Measurements from ENCODE around the gene NOTCH2NLA.
"Not testable (repeated sequence)": the region's sequence is repeated elsewhere in the genome, so short reads cannot be mapped to it uniquely, and the experiment has no call there.

Gene NOTCH2NLA

DNA sequence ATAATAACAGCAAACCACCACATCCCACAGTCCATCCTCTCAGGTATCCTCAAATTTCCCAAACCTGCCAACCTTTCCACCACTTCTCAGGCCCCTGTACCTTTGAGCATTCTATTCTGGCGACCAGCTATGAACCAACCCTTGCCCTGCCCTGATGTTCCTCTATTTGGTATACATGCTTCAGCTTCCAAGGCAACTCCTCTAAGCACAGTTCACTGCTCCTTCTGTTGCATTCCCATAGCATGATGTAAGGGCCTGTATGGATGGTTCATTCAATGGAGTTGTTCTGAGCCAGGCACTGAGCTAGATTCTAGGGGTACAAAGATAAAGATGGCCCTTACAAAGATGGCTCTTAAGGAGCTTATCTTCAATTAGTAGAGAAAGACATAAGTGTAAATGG lies 22.7 kb upstream of the NOTCH2NLA start:
- no CpG with 5 or more reads among the region's 1 CpG for WGBS (ENCODE audit: insufficient coverage)
- DNase-seq; POLR2A ChIA-PET; H3K4me3 ChIP-seq (ENCODE audit: control insufficient read depth in 1 of 7, extremely low read depth in 1 of 7, insufficient read depth in 4 of 7, low read depth in 2 of 7, low read length in 6 of 7); CTCF ChIA-PET; H3K36me3 ChIP-seq (ENCODE audit: control insufficient read depth in 4 of 4, insufficient read depth in 4 of 4, low read length in 3 of 4); H3K4me1 ChIP-seq (ENCODE audit: control extremely low read depth in 1 of 4, control insufficient read depth in 4 of 4, insufficient read depth in 4 of 4, low read length in 3 of 4); H3K27ac ChIP-seq (ENCODE audit: insufficient read depth in 1 of 2, low read depth in 1 of 2, low read length in 2 of 2, poor library complexity in 1 of 2, severe bottlenecking in 2 of 2); H3K27me3 ChIP-seq (replicated peaks in 2 of 5; ENCODE audit: control insufficient read depth in 4 of 5, insufficient read depth in 5 of 5, low read length in 4 of 5); H3K9me3 ChIP-seq (ENCODE audit: control extremely low read depth in 1 of 5, control insufficient read depth in 4 of 5, insufficient read depth in 2 of 5, low read depth in 1 of 5, low read length in 4 of 5): not testable (repeated sequence)

DNA sequence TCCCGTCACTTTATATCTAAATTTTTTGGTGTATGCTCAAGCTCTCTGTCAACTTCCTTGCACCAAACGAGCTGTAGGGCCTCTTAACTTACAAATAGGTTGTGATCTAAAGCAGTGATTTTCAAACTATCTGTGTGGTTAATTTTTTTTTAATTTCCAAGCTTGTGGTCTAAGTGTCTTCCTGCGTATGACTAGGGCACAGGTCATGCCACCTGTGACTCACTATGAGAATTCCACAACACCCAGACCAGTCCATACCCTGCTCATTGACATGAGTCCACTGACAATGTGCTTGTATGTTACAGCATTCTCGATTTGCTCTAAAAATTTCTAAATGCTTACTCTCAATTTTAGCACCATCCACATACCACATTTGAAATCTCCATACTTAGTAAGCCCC lies 19.8 kb upstream of the NOTCH2NLA start:
- DNase-seq; CTCF ChIA-PET; H3K4me3 ChIP-seq (ENCODE audit: control insufficient read depth in 1 of 7, extremely low read depth in 1 of 7, insufficient read depth in 4 of 7, low read depth in 2 of 7, low read length in 6 of 7); H3K36me3 ChIP-seq (ENCODE audit: control insufficient read depth in 4 of 4, insufficient read depth in 4 of 4, low read length in 3 of 4); POLR2A ChIA-PET; H3K4me1 ChIP-seq (ENCODE audit: control extremely low read depth in 1 of 4, control insufficient read depth in 4 of 4, insufficient read depth in 4 of 4, low read length in 3 of 4); H3K27me3 ChIP-seq (replicated peaks in 2 of 5; ENCODE audit: control insufficient read depth in 4 of 5, insufficient read depth in 5 of 5, low read length in 4 of 5); H3K9me3 ChIP-seq (ENCODE audit: control extremely low read depth in 1 of 5, control insufficient read depth in 4 of 5, insufficient read depth in 2 of 5, low read depth in 1 of 5, low read length in 4 of 5); H3K27ac ChIP-seq (ENCODE audit: insufficient read depth in 1 of 2, low read depth in 1 of 2, low read length in 2 of 2, poor library complexity in 1 of 2, severe bottlenecking in 2 of 2): not testable (repeated sequence)
- WGBS (ENCODE audit: insufficient coverage), result no CpG with 5 or more reads among the region's 4 CpGs

DNA sequence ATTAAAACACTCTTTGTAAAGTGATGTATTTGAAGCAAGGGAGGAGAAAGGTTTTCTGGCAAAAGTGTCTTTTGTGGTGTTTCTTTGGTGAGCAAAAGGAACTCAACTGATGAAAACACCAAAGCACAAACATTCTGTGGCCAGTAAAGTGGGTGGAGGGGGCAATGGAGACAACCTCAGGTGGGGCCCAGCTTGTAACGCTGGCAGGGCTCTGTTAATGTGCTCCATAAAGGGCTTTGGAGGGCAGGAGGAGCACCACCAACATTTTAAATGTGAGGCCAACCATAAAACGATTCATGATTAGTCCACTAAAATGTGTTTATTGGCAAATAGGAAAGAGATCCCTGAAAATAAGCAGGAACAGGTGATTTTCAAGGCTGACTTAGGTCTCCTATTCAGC lies 7.8 kb upstream of the NOTCH2NLA start:
- H3K4me1 ChIP-seq (ENCODE audit: control extremely low read depth in 1 of 4, control insufficient read depth in 4 of 4, insufficient read depth in 4 of 4, low read length in 3 of 4); H3K27ac ChIP-seq (ENCODE audit: insufficient read depth in 1 of 2, low read depth in 1 of 2, low read length in 2 of 2, poor library complexity in 1 of 2, severe bottlenecking in 2 of 2); H3K4me3 ChIP-seq (ENCODE audit: control insufficient read depth in 1 of 7, extremely low read depth in 1 of 7, insufficient read depth in 4 of 7, low read depth in 2 of 7, low read length in 6 of 7); H3K36me3 ChIP-seq (ENCODE audit: control insufficient read depth in 4 of 4, insufficient read depth in 4 of 4, low read length in 3 of 4); CTCF ChIA-PET; H3K9me3 ChIP-seq (ENCODE audit: control extremely low read depth in 1 of 5, control insufficient read depth in 4 of 5, insufficient read depth in 2 of 5, low read depth in 1 of 5, low read length in 4 of 5); H3K27me3 ChIP-seq (replicated peaks in 2 of 5; ENCODE audit: control insufficient read depth in 4 of 5, insufficient read depth in 5 of 5, low read length in 4 of 5); POLR2A ChIA-PET; DNase-seq: not testable (repeated sequence)
- no CpG with 5 or more reads among the region's 2 CpGs for WGBS (ENCODE audit: insufficient coverage)

DNA sequence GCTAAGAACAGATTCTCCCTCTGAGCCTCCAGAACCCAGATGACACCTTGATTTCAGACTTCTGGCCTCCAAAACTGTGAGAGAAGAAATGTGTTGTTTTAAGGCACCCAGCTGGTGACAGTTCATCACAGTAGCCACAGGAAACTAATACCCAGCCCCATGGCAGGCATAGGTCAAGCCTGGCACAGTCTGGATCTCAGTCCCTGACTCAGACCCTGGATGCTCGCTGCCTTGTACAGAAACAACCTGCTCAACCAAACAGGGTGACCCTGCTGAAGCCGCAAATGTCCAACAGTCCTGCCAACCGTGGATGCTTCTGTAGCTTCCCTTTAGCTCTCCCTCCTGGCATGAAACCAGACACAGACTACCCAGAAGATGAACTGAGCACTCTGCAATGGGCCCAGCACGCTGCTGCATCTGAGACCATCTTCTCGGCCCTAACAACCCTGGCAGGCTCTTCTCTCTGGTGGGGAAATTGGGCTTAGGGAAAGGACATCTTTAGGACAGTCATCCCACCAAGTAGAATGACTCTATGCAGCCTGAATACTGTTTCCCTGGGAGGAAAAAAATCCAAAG lies 7.3 kb upstream of the NOTCH2NLA start:
- no CpG with 5 or more reads among the region's 5 CpGs for WGBS (ENCODE audit: insufficient coverage)
- DNase-seq; H3K4me1 ChIP-seq (ENCODE audit: control extremely low read depth in 1 of 4, control insufficient read depth in 4 of 4, insufficient read depth in 4 of 4, low read length in 3 of 4); H3K27me3 ChIP-seq (replicated peaks in 2 of 5; ENCODE audit: control insufficient read depth in 4 of 5, insufficient read depth in 5 of 5, low read length in 4 of 5); H3K27ac ChIP-seq (ENCODE audit: insufficient read depth in 1 of 2, low read depth in 1 of 2, low read length in 2 of 2, poor library complexity in 1 of 2, severe bottlenecking in 2 of 2); H3K4me3 ChIP-seq (ENCODE audit: control insufficient read depth in 1 of 7, extremely low read depth in 1 of 7, insufficient read depth in 4 of 7, low read depth in 2 of 7, low read length in 6 of 7); CTCF ChIA-PET; H3K9me3 ChIP-seq (ENCODE audit: control extremely low read depth in 1 of 5, control insufficient read depth in 4 of 5, insufficient read depth in 2 of 5, low read depth in 1 of 5, low read length in 4 of 5); H3K36me3 ChIP-seq (ENCODE audit: control insufficient read depth in 4 of 4, insufficient read depth in 4 of 4, low read length in 3 of 4); POLR2A ChIA-PET: not testable (repeated sequence)

DNA sequence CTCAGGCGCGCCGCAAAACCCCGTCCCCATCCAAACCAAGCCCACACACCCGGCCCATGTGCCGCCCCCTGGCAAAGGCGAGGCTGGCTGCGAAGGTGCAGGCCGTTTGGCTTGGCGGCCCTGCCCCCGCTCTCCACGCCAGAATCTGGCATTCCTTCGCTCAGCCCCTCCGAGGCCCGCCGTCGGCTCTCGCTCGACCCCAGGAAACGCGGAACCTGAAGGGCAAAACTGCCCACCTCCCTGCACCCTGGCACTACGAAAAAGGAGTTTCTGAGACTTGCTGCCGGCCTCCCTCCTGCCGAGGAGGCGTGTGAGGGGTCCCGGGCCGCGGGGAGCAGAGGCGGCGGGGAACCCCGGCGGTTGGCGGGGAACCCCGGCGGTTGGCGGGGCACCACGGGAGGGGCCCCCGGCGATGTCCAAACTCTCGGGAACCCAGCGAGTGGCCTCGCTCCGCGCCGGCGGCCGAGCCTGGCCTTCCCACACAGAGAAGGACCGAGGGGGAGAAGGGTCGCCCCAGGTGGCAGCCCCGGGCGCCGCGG lies 608 bp downstream of the NOTCH2NLA start:
- H3K9me3 ChIP-seq (ENCODE audit: control extremely low read depth in 1 of 5, control insufficient read depth in 4 of 5, insufficient read depth in 2 of 5, low read depth in 1 of 5, low read length in 4 of 5); DNase-seq; POLR2A ChIA-PET; H3K27ac ChIP-seq (ENCODE audit: insufficient read depth in 1 of 2, low read depth in 1 of 2, low read length in 2 of 2, poor library complexity in 1 of 2, severe bottlenecking in 2 of 2); H3K36me3 ChIP-seq (ENCODE audit: control insufficient read depth in 4 of 4, insufficient read depth in 4 of 4, low read length in 3 of 4); CTCF ChIA-PET; H3K4me1 ChIP-seq (ENCODE audit: control extremely low read depth in 1 of 4, control insufficient read depth in 4 of 4, insufficient read depth in 4 of 4, low read length in 3 of 4); H3K27me3 ChIP-seq (replicated peaks in 2 of 5; ENCODE audit: control insufficient read depth in 4 of 5, insufficient read depth in 5 of 5, low read length in 4 of 5): not testable (repeated sequence)
- no CpG with 5 or more reads among the region's 53 CpGs for WGBS (ENCODE audit: insufficient coverage)
- peak overlapping the region; percentile 10 to 69 (median 60) for H3K4me3 ChIP-seq (ENCODE audit: control insufficient read depth in 1 of 7, extremely low read depth in 1 of 7, insufficient read depth in 4 of 7, low read depth in 2 of 7, low read length in 6 of 7)

DNA sequence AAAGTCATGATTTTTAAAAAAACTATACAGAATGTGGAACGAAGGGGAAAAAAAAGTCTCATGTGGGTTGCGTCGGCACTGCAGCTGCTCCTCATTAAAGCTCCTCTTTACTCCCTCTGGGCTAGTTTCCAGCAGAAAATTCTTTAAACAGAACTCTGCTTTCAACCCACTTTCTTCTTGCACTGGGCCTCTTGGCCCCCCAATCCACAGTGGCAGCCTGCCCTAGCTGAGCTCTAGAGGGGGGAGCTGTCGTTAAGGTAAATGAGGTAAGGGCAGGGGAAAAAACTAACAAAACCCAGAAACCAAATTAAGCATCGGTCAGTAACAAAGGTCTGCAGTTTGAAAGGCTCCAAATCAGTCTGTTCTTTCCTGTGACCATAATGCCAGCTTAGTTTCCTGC lies 54.3 kb downstream of the NOTCH2NLA start:
- DNase-seq; POLR2A ChIA-PET; H3K36me3 ChIP-seq (ENCODE audit: control insufficient read depth in 4 of 4, insufficient read depth in 4 of 4, low read length in 3 of 4); H3K27ac ChIP-seq (ENCODE audit: insufficient read depth in 1 of 2, low read depth in 1 of 2, low read length in 2 of 2, poor library complexity in 1 of 2, severe bottlenecking in 2 of 2); H3K27me3 ChIP-seq (replicated peaks in 2 of 5; ENCODE audit: control insufficient read depth in 4 of 5, insufficient read depth in 5 of 5, low read length in 4 of 5); H3K4me3 ChIP-seq (ENCODE audit: control insufficient read depth in 1 of 7, extremely low read depth in 1 of 7, insufficient read depth in 4 of 7, low read depth in 2 of 7, low read length in 6 of 7); CTCF ChIA-PET; H3K9me3 ChIP-seq (ENCODE audit: control extremely low read depth in 1 of 5, control insufficient read depth in 4 of 5, insufficient read depth in 2 of 5, low read depth in 1 of 5, low read length in 4 of 5); H3K4me1 ChIP-seq (ENCODE audit: control extremely low read depth in 1 of 4, control insufficient read depth in 4 of 4, insufficient read depth in 4 of 4, low read length in 3 of 4): not testable (repeated sequence)
- no CpG with 5 or more reads among the region's 5 CpGs for WGBS (ENCODE audit: insufficient coverage)

DNA sequence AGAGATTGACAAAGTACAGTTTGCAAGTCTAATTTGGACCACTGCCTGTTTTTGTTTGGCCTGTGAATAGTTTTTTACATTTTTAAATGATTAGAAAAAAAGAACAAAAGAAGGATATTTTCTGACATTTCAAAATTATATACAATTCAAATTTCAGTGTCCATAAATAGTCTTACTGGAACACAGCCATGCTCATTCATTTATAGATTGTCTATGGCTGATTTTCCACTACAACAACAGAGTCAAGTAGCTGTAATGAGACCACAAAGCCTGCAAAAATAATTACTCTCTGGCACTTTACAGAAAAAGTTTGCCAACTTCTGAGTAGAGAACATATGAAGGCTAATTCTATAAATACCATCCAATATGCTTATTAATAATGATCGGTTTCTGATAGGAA lies 61.1 kb downstream of the NOTCH2NLA start:
- H3K36me3 ChIP-seq (ENCODE audit: control insufficient read depth in 4 of 4, insufficient read depth in 4 of 4, low read length in 3 of 4); CTCF ChIA-PET; POLR2A ChIA-PET; H3K4me1 ChIP-seq (ENCODE audit: control extremely low read depth in 1 of 4, control insufficient read depth in 4 of 4, insufficient read depth in 4 of 4, low read length in 3 of 4); H3K9me3 ChIP-seq (ENCODE audit: control extremely low read depth in 1 of 5, control insufficient read depth in 4 of 5, insufficient read depth in 2 of 5, low read depth in 1 of 5, low read length in 4 of 5); H3K27me3 ChIP-seq (replicated peaks in 2 of 5; ENCODE audit: control insufficient read depth in 4 of 5, insufficient read depth in 5 of 5, low read length in 4 of 5); DNase-seq; H3K27ac ChIP-seq (ENCODE audit: insufficient read depth in 1 of 2, low read depth in 1 of 2, low read length in 2 of 2, poor library complexity in 1 of 2, severe bottlenecking in 2 of 2); H3K4me3 ChIP-seq (ENCODE audit: control insufficient read depth in 1 of 7, extremely low read depth in 1 of 7, insufficient read depth in 4 of 7, low read depth in 2 of 7, low read length in 6 of 7): not testable (repeated sequence)
- WGBS (ENCODE audit: insufficient coverage), result no CpG with 5 or more reads among the region's 1 CpG

Data from common myeloid progenitor, CD34-positive (primary cell).